ENCODE measurements around the gene TCF15. TPM values are rescaled to one million over a fixed set of nuclear protein-coding genes. Genes with fewer than 3 reads are reported as not detected.

TCF15 gene, protein sequence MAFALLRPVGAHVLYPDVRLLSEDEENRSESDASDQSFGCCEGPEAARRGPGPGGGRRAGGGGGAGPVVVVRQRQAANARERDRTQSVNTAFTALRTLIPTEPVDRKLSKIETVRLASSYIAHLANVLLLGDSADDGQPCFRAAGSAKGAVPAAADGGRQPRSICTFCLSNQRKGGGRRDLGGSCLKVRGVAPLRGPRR
- not detected in 2 replicates for total RNA-seq

GRCh38 chr20:610130-611046, at the start of gene TCF15:
Gene TCF15 (minus strand): TSS chr20:610309. CDS start chr20:610237, 72 bp downstream.

DNA sequence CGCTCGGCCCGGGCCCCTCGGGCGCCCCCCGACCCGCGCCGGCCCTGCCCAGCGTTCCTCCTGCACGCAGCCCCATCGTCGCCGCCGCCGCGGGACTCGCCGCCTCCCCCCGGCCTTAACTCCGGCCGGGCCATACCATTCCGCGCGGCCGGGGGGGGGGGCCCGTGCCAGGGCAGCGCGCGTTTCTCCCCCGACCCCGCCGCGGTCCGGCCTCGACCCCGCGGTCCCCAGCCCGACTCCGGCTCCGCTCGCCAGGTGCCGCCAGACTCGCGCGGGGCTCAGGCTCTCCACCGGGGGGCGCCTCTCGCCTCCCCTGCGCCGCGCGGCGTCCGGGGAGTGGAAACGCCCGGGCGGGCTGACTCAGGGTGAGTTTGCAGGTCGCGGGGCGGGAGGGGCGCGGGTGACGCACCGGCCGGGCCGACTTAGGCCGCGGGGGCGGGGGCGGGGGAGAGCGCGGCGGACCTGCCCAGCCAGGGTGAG, 43.0 kb upstream of the TCF15 start, which contains the start of gene SRXN1:
Gene SRXN1, minus strand, starts transcription at position 91 of the 480 bp plus-strand sequence. Its CDS starts 15 bp downstream, at position 76.

Other genes with a start within 250 kb of the TCF15 start
- gene TRIB3, start 229.5 kb downstream of the TCF15 start, total RNA-seq: 392 and 581 TPM in 2 replicates
- 235 and 274 TPM in 2 replicates for gene RBCK1, start 202.0 kb downstream of the TCF15 start, total RNA-seq
- 31.5 and 36.1 TPM in 2 replicates for gene TBC1D20, start 147.8 kb downstream of the TCF15 start, total RNA-seq
- gene CSNK2A1, start 66.5 kb downstream of the TCF15 start, total RNA-seq: 148 and 233 TPM in 2 replicates
- 68.0 and 171 TPM in 2 replicates for gene SRXN1, start 42.9 kb upstream of the TCF15 start, total RNA-seq
- not detected in 2 replicates for gene SCRT2, start 65.5 kb upstream of the TCF15 start, total RNA-seq
- 0.96 and 1.3 TPM in 2 replicates for gene SLC52A3, start 158.2 kb upstream of the TCF15 start, total RNA-seq
- gene FAM110A, start 223.4 kb upstream of the TCF15 start, total RNA-seq: 10.1 and 15.8 TPM in 2 replicates